Activated CD4-positive, alpha-beta T cell treated with anti-CD3 and anti-CD28 coated beads, Interleukin-2, amount 10 ng/mL, durations not matched to agents 24 days and 14 days (primary cell): ENCODE results near the gene GJB3. TPM values are rescaled to one million over a fixed set of nuclear protein-coding genes. Genes with fewer than 3 reads are reported as not detected.
"Not testable (repeated sequence)": the region's sequence is repeated elsewhere in the genome, so short reads cannot be mapped to it uniquely, and the experiment has no call there.

Experiments used
- DNase-seq: peaks from one replicate; pipeline ENCODE4 v3.0.0; 2022
- H3K27ac Mint-ChIP-seq: one replicate; pipeline ENCODE4 v1.8.0; 2022; ENCODE audit warnings: mild to moderate bottlenecking, mixed read lengths
- H3K27me3 Mint-ChIP-seq: one replicate; pipeline ENCODE4 v1.8.0; 2022; ENCODE audit warnings: mixed read lengths
- H3K36me3 Mint-ChIP-seq: one replicate; pipeline ENCODE4 v1.8.0; 2022; ENCODE audit warnings: low read depth, mild to moderate bottlenecking, mixed read lengths
- H3K4me1 Mint-ChIP-seq: one replicate; pipeline ENCODE4 v1.8.0; 2021; ENCODE audit warnings: mixed read lengths
- H3K4me3 Mint-ChIP-seq: one replicate; pipeline ENCODE4 v1.8.0; 2022; ENCODE audit warnings: mild to moderate bottlenecking, moderate library complexity, mixed read lengths
- H3K9me3 Mint-ChIP-seq: one replicate; pipeline ENCODE4 v1.8.0; 2021; ENCODE audit warnings: mixed read lengths
- intact Hi-C: fragments of 100-400 bp; cut with micrococcal nuclease; formaldehyde crosslinking; loops from one replicate; pipeline ENCODE4 v1.15.1; 2023
- total RNA-seq: library from RNA; stranded (reverse); gene quantifications from 2 replicates; pipeline ENCODE4 v1.2.3, GENCODE V29; 2022

Gene GJB3
- total RNA-seq, result not detected in 2 replicates

DNA sequence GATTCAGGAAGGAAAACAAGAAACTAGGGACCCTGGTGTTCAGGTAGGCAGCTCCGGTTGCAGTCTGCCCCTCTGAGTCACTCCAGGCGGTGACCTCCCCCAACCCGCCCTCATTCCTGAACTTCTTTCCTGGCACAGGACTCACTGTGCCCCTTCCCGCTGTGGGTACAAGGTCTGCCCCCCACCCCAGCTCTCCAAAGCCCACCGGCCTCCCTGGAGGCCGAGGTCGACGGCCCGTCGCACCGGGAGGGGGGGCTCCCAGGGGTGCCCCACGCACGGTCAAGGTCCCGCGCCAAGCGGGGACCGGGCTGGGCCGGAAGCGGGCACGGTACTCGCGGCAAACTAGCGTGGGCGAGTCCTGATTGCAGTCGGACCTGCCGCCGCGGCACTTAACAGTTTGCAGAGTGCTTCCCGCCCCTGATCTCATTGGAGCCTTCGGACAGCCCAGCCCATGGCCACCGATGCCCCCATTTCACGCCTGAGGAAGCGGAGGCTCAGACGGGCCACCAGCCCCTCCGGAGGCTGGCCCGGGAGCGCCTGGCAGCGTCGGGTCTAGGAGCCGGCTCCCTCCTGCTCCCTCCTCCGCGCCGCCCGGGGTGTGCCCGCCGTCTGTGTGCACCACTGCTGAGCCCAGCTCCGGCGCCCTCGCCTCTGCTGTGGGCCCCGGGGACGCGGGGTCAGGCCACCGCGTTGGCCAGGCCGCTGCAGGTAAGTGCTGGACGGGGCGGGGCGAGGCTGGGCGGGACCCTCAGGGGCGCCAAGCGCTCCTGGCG lies at the start of gene GJB3:
Gene GJB3, plus strand, starts transcription at position 144 of the 773 bp plus-strand sequence. CDS start 3,549 bp downstream, outside the sequence.
- no peak within 1 kb of the TSS for H3K4me3 Mint-ChIP-seq
- H3K27me3 Mint-ChIP-seq, result peaks cover 42% of the 10 kb centered on the region
- DNase-seq, result no peak
- H3K4me1 Mint-ChIP-seq, result no peaks in the 10 kb centered on the region
- intact Hi-C loops, result no loop called here
- no peak within 1 kb of the TSS for H3K27ac Mint-ChIP-seq
- no peaks in the 10 kb centered on the region for H3K9me3 Mint-ChIP-seq
- no peaks in the 10 kb centered on the region for H3K36me3 Mint-ChIP-seq

DNA sequence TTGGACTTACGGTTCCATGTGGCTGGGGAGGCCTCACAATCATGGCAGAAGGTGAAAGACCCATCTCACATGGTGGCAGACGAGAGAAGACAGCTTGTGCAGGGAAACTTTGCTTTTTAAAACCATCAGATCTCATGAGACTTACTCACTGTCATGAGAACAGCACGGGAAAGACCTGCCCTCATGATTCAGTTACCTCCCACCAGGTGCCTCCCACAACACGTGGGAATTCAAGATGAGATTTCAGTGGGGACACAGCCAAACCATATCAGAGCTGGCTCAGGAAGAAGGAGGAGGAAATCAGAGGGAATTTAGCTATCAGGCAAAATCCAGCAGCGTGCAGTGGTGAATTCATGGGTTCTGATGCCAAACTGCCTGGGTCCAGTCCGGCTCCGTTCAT lies 48.2 kb upstream of the GJB3 start:
- H3K27ac Mint-ChIP-seq, H3K36me3 Mint-ChIP-seq, H3K4me1 Mint-ChIP-seq, intact Hi-C loops, H3K9me3 Mint-ChIP-seq, DNase-seq, H3K27me3 Mint-ChIP-seq, H3K4me3 Mint-ChIP-seq: not testable (repeated sequence)

DNA sequence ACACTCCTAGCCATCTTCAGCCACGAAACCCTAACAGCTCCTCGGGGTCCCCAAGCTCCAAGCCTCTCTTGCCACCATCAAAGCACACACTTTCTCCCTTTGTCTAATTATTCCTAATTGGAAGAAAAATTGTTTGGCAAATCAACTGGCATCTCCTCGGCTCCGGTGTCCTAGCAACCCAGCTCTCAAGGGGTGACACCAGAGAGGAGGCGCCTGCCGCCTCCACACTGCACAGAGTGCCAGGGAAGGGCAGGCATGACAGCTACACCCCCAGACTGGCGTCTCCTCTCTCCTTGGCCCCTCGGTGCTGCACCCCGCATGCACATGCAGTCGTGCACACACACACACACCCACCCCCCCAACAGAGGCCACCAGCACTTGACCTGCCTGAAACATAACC lies 44.3 kb upstream of the GJB3 start:
- no peaks in the 10 kb centered on the region for H3K36me3 Mint-ChIP-seq
- no peaks in the 10 kb centered on the region for H3K27me3 Mint-ChIP-seq
- no peak overlapping the region for H3K4me3 Mint-ChIP-seq

DNA sequence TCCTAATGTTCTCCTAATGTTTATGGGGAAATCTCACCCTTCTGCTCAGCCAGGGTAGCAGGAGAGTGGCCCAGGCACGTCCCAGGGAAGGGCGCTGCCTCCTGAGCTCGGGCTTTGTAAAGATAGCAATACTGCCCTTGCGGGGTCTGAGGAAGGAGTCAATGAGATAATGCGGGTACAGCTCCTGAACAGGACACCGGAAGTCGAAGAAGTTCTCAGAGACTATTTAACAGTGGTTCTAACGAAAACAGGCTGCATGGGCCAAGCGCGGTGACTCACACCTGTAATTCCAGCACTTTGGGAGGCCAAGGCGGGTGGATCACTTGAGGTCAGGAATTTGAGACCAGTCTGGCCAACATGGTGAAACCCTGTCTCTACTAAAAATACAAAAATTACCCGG lies 43.8 kb upstream of the GJB3 start:
- H3K27me3 Mint-ChIP-seq, H3K4me3 Mint-ChIP-seq, H3K36me3 Mint-ChIP-seq, H3K9me3 Mint-ChIP-seq, DNase-seq, H3K27ac Mint-ChIP-seq, H3K4me1 Mint-ChIP-seq, intact Hi-C loops: not testable (repeated sequence)

More for the DNA sequence above, 44.3 kb upstream of the GJB3 start:
- Mint-ChIP-seq H3K27ac (no peak overlapping the region), H3K4me1 (no peaks in the 10 kb centered on the region), H3K9me3 (no peaks in the 10 kb centered on the region)
- intact Hi-C loops, result no loop called here
- no peak for DNase-seq

DNA sequence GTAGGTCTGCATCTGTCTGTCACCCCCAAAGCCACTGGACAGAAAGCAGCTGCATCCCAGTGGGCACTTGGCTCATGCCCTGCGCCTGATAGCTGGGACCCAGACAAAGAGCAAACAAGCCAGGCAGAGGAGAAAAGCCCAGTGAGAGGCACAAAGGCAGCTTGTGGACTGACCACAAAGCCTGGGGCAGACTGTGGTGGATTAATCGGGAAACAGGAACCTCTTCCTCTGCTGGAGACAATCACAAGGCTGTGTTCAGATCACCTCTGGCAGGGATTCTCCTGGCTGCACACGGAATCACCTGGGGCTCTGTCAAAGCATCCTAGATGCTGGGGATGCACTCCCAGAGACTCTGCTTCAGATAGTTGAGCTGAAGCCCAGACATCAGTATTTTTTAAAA lies 41.4 kb upstream of the GJB3 start:
- Mint-ChIP-seq H3K36me3 (no peaks in the 10 kb centered on the region), H3K4me3 (no peak overlapping the region), H3K27me3 (peaks cover 1% of the 10 kb centered on the region)

DNA sequence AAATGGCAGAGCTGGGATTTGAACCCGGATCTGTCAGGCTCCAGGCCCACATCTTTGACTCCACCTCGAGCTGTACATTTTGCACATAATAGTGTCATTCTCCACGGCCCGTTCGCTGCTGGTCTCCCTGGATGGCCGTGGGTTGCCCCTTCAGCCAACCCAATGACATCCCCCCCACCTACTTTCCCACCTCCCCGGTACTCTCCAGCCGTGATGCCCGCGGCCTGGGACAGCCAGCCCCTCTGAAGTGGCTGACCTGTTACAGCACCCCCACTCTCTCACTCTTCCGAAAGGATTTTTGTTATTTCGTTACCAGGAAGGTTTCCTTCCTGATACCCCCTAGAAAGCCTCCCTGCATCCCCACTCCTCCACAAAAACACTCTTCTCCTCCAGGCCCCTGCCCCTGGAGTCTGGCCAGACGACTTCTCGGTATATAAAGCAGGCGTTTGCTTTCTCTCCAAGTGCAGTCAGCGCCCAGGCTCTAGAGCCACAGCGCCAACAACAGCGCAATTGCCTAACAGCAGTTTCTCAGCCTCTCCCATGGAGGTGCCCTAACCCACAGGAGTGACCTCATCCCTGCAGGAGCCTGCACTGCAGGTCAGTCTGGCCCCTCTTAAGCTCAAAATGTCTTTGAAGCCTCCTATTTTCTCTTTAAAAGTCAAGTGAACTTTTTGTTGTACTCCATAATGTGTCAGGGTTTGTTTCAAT lies 40.7 kb upstream of the GJB3 start:
- Mint-ChIP-seq H3K4me1 (no peaks in the 10 kb centered on the region), H3K27me3 (peaks cover 1% of the 10 kb centered on the region), H3K4me3 (no peak overlapping the region), H3K9me3 (no peaks in the 10 kb centered on the region), H3K27ac (no peak overlapping the region), H3K36me3 (no peaks in the 10 kb centered on the region)
- intact Hi-C loops, result loop anchor here (5.0 kb wide), 1 partner anchor 1108 kb away; no protein-coding TSS in a partner anchor
- DNase-seq, result no peak

More for the DNA sequence above, 41.4 kb upstream of the GJB3 start:
- Mint-ChIP-seq H3K4me1 (no peaks in the 10 kb centered on the region), H3K9me3 (no peaks in the 10 kb centered on the region), H3K27ac (no peak overlapping the region)
- DNase-seq, result no peak
- intact Hi-C loops, result loop anchor here (5.0 kb wide), 1 partner anchor 1107 kb away; no protein-coding TSS in a partner anchor

DNA sequence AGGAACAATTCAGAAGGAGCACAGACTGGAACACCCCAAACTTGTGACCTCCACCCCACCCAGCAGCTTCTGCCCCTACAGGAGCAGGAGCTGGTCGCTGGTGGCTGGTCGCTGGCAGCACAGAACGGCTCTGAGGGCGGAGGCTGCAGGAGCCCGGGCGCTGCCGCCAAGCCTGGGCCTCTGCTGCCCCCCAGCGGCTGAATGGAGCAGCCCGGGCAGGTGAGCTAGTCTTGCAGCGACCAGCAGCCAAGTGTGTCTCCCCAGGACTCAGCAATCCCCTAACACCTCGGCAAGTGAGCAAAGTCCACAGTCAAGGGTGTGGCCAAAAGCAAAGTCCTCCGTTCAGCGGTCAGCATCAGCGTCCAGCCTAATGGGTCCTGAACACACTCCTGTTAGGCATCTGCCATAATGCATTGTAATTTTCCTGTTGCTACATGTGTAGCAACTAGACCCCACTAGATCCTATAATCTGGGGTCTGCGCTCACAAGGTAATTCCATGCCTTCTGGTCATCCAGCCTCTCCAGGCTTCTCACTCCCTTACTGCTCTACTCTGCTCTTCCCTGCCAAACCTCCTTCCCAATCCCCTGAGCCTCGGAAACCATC lies 38.2 kb upstream of the GJB3 start:
- DNase-seq, result peak; percentile 94
- Mint-ChIP-seq H3K9me3 (no peaks in the 10 kb centered on the region), H3K27ac (no peak overlapping the region), H3K36me3 (no peaks in the 10 kb centered on the region), H3K4me3 (no peak overlapping the region), H3K4me1 (no peaks in the 10 kb centered on the region), H3K27me3 (peaks cover 1% of the 10 kb centered on the region)
- intact Hi-C loops, result loop anchor here (2.0 to 5.0 kb wide), 2 partner anchors 276 to 1110 kb away; no protein-coding TSS in a partner anchor

DNA sequence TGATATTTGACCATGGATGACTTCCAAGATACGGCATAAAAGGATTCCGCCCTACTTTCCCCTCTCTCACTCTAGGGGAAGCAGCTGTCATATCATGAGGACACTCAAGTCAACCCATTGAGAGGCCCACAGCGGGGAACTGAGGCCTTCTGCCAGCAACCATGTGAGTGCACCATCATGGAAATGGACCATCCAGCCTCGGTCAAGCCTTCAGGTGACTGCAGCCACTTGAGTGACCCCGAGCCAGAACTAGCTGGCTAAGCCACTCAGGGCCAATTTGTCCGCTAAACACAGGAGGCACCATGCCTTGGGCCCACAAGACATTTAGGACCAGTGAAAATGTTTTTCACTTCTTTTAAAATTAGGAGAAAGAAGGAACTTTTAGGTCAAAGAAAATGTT lies 37.2 kb upstream of the GJB3 start:
- H3K4me1 Mint-ChIP-seq, result no peaks in the 10 kb centered on the region
- H3K36me3 Mint-ChIP-seq, result no peaks in the 10 kb centered on the region
- intact Hi-C loops, result loop anchor here (2.0 to 5.0 kb wide), 2 partner anchors 277 to 1111 kb away; no protein-coding TSS in a partner anchor
- H3K27me3 Mint-ChIP-seq, result peaks cover 1% of the 10 kb centered on the region
- H3K4me3 Mint-ChIP-seq, result no peak overlapping the region
- no peak for DNase-seq
- no peaks in the 10 kb centered on the region for H3K9me3 Mint-ChIP-seq
- H3K27ac Mint-ChIP-seq, result no peak overlapping the region

DNA sequence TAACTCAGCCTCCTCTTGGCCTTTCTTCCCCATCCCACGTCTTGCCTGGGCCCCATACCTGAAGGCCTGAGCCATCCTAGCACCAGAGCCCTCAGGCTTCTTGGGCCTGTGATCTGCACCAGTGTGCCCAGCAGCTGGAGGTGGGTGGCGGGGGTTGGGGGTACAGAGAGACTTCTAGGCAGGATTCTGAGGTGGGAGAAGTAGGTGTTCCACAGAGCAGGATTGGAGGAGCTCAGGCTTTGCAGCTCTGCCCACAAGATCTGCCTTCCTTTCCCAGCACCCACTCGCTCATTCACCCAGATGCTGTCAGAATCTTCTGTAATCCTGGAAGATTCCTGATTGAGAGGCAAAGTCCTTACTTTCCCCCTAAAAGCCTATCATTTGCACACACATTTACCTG lies 36.2 kb upstream of the GJB3 start:
- Mint-ChIP-seq H3K4me3 (no peak overlapping the region), H3K27ac (no peak overlapping the region), H3K4me1 (no peaks in the 10 kb centered on the region), H3K27me3 (peaks cover 1% of the 10 kb centered on the region), H3K9me3 (no peaks in the 10 kb centered on the region), H3K36me3 (no peaks in the 10 kb centered on the region)
- intact Hi-C loops, result loop anchor here (5.0 kb wide), 1 partner anchor 1113 kb away; no protein-coding TSS in a partner anchor
- no peak for DNase-seq

DNA sequence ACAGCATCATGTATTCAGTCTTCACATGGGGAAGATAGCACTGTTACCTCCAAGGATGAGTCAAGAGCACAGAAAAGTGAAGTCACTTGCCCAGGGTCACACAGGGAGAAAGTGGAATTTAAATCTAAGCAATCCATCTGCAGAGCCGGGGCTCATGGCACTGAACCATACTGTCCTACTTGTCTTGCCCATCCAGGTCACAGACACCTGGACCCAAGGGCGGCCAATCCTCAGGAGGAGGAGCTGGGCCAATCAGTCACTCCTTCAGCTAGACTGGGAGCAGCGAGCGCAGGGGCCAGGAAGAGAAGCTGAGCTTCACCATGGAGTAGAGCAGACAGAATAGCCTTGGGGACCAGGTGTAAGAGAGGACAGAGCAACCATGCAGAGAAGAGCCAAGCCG lies 35.3 kb upstream of the GJB3 start:
- Mint-ChIP-seq H3K4me3 (no peak overlapping the region), H3K36me3 (no peaks in the 10 kb centered on the region), H3K4me1 (no peaks in the 10 kb centered on the region), H3K27ac (no peak overlapping the region), H3K27me3 (peaks cover 1% of the 10 kb centered on the region), H3K9me3 (no peaks in the 10 kb centered on the region)
- intact Hi-C loops, result no loop called here
- no peak for DNase-seq

DNA sequence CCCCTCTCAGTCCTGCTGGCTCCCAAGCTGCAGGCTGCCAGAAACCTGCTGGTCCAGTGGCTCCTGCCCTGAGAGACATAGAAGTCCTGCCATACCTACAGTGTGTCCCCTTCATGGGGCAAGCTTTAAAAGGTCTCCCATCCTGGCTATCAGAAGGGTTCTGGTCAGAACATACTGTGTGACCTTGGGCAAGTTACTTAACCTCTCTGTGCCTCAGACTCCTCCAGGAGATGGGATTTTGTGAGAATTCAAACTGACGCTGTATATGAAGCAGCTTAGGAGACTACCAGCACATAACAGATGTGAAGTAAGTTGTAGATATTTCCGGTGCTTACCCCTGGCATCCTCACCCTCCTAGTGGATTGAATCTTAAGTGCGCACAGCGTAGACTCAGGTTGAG lies 34.9 kb upstream of the GJB3 start:
- DNase-seq, result no peak
- Mint-ChIP-seq H3K4me1 (no peaks in the 10 kb centered on the region), H3K36me3 (no peaks in the 10 kb centered on the region), H3K27ac (no peak overlapping the region), H3K9me3 (no peaks in the 10 kb centered on the region), H3K27me3 (peaks cover 1% of the 10 kb centered on the region), H3K4me3 (no peak overlapping the region)
- intact Hi-C loops, result no loop called here

DNA sequence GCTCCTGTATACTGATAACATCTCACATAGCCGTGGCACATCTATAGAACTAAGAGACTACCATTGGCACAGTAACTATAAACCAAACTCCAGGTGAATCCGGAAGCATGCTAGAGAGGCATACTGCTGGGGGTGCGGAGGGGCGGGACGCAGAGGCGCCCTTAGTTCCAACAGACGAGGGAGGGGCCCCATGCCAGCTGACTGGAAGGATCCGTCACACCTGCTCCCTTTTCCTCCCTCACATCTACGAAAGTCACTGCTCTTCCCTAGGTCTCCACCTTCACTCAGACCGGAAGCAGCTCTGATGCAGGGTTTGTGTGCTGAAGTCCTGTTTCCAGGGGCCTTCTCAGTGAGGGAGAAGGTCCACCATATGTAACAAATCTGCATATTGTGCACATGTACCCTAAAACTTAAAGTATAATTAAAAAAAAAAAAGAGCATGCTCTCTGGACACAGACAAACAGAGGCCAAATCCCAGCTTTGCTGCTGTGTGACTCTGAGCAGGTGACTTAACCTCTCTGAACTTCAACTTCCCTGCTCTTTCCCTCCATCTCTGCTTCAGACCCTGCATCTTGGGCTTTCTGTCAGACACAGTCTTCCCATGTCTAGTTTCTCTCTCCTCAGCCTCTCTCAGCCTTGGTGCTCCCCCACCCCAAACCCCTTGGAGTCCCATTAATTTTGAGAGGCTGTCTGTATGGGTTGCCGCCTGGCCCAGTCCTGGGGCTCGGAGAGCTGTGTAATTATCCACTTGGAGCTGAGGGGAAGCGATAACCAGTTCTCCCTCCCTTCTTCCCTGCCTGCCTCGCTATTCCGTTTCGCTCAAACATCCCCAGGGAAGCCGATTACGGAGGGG lies 34.0 kb upstream of the GJB3 start:
- Mint-ChIP-seq H3K27me3 (peaks cover 1% of the 10 kb centered on the region), H3K9me3 (no peaks in the 10 kb centered on the region), H3K4me3 (no peak overlapping the region), H3K36me3 (no peaks in the 10 kb centered on the region), H3K4me1 (no peaks in the 10 kb centered on the region), H3K27ac (no peak overlapping the region)
- intact Hi-C loops, result no loop called here
- DNase-seq, result no peak

DNA sequence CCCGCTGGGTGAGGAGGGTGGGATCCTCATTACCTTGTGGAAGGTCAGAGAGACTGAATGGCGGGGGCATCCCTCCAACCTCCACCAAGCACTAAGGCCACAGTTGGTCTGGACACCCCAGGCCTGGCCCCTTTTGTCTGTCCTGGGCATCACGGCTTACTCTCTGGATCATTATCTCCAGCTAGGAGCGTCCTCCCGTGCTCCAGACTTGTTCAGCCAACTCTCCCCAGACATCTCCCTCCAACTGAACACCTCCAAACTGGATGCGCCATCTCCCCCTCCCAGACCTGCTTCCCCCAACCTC lies 33.4 kb upstream of the GJB3 start:
- Mint-ChIP-seq H3K27ac (no peak overlapping the region), H3K4me3 (no peak overlapping the region), H3K27me3 (no peaks in the 10 kb centered on the region), H3K9me3 (no peaks in the 10 kb centered on the region), H3K4me1 (no peaks in the 10 kb centered on the region), H3K36me3 (no peaks in the 10 kb centered on the region)
- DNase-seq, result no peak
- intact Hi-C loops, result no loop called here
